Raji (cell line): ENCODE results near the gene NIPAL3.
A peak's percentile ranks its signal among the peaks of the same experiment; 100 is the strongest.

ENCODE experiments used
- POLR2A ChIP-seq: IDR thresholded peaks from 2 replicates; pipeline ENCODE4 v1.6.1; 2011; ENCODE audit warnings: low read depth, low read length, control low read depth; ENCODE audit not compliant: insufficient read depth

NIPAL3 gene

DNA sequence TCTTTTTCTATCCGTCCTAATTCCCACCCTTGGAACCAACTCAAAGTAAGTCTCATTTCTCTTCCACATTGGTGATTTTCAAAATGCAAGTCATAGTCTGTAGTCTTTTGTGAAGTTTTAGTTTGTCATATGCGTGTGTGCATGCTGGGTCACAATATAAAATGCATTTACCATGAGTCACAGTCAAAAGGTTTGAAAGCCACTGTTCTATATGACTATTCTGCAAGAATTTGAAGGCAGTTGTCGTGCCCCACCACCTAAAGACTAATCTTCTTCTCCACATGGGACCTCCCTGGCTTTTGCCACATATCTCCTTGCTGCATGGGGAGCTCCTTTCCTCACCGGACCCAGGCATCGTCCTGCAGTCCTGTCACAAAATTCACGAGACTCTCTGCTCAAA is 3.6 kb upstream of the NIPAL3 start:
- no peak for TF ChIP-seq POLR2A

DNA sequence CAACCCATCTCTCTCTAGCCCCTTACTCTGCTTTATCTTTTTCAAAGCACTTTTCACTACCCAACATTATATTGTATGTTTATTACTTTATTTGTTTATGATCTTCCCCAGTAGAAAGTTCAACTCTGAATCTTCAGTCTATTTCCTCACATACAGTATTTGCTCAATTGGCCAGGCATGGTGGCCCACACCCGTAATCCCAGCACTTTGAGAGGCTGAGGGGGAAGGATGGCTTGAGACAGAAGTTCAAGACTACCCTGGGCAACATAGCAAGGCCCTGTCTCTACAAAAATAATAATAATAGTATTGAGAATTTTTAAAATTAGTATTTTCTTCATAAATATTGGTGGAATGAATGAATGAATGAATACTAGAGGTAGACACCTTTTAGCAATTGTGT is 3.2 kb upstream of the NIPAL3 start:
- no peak for TF ChIP-seq POLR2A

DNA sequence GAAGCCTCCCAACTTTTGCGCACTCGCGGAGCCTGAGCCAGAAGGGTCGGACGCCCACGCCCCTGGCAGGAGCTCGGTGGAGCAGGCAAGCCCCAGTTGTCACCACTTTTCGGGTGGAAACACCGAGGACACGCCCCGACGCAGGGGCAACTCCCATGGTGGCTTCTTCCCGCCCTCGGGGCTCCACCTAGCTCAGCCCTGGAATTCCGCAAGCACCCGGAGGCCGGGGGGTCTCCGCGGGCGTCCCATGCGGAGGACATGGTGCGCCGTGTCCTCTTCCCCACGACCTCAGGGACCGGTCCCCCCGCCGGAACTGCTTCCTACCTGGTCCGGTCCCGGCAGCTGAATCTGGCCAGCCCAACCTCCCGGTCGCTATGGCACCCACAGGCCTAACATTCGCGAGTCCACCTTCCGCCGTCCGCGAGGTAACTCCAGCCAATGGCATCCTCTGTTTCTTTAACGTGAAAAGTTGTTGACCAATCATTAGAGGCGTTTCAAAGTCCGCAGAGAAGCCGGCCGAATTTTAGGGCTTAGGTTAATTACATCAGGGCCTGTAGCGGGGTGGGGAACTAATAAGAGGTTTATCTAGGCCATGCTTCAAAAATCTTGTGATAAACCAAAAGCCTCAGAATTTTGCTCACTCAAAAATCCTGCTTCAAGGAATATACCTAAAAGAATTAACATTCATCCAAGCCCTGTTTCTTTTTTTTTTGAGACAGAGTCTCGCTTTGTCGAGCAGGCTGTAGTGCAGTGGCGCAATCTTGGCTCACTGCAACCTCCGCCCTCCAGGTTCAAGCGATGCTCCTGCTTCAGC is 2.0 kb upstream of the NIPAL3 start, which contains the start of gene STPG1:
Gene STPG1 (minus strand): TSS at position 433 of the 814 bp plus-strand sequence. CDS start 12,394 bp downstream, outside the sequence.
- peak; percentile 70 for TF ChIP-seq POLR2A

DNA sequence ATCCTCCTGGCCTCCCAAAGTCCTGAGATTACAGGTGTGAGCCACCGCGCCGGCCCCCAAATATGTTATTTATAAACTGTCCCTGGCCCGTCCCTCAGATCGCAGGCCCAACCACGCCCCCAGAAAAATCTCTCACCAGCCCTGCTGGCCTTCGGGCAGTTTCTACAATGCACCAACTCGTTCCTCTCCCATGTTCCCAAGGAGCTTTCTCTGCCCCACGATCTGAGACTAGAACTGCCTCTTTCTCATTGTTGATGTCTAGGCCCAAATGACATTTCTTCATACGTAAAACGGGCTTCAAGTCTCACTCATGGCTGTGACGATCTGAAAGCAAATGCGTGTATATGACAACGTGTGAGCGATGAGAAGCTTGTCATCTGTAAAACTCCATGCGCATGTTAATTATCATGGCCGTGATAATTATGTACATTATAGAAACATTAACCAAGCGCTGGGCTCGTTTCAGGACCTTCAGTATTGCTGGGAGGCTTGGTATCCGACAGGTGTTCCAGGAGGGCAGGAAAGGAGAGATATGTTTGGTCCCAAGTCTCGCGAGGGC is 748 bp upstream of the NIPAL3 start:
- no peak for TF ChIP-seq POLR2A

DNA sequence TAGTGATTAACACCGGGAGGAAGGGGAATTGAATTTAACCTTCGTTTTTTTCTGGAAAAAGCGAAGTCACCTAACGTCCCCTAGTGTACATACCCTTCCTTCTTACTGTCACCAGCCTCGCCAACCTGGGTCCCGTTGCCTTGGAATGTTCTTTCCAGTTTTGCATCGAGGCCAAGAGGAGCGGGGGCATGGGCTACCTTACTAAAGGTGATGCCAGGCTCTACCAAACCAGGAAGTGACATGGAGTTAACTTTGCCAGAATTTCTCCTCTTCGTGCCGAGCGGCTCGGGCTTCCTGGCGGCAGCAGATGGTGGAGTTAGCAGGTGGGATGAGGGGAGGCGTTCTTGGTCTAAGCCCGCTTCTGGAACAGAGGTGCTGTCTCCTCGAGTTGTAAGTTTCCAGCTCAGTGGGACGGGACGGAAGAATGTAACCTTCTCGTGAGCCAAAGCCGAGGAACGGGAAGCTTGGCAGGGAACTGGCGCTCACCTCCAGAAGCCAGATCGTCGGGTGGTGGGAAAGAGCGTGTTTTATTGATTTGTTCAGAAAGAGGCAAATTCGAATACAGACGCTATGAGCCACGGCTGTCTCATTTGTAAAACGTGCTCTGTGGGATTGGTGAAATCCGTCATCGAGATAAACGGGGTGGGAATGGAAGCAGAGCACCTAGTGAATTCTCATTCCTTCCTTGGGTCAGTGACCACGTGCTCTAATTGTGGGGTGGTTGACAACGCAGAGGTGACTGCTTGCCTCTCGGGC is 486 bp downstream of the NIPAL3 start:
- TF ChIP-seq POLR2A: no peak

DNA sequence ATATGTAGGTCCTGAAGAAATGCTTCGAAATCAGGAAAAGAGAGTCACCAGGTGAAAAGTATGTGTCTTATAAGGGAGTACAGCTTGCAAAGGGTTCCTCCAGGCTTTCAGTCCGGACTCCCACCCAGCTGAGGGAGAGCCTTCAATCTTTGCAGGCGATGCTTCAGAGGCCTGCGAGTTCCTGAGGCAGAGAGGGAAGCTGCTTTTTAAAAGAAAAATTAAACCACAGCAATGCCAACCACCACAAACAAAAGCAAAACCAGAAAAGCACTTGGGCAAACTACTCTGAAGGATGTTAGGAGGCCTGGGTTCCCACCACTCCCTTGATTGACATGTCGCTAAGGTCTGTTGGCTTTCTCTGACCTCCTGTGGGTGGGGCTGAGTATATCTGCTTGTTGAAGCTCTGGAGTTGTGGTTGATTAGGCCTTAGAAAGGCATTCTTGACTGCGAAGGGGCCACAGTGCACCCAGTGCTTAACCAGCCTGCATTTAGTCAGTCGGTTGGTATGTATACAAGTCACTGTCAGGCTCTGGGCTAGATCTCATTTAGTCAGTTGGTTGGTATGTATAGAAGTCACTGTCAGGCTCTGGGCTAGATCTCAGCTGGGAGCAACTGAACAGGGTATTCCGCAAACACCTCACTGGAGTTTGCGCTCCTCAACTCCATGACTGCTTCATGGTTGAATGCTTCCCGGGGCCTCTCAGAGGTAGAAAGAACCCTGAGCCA is 1.2 kb downstream of the NIPAL3 start:
- no peak for TF ChIP-seq POLR2A

DNA sequence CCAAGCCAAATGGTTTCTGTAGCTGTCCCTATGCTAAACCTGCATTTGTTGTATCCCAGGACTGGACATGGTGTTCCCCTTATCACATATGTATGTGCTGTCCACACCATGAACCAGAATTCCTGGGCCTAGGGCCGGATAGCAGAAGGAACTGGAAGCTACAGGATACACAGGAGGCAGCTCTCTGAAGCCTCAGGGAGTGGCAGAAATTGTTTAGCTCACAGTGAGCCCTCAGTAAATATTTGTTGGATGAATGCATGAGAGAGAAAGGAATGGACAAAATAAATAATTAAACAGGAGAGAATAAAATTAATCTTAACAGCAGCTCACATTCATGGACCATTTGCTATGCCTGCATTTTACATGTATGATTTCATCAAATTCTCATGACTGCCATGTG is 2.1 kb downstream of the NIPAL3 start:
- no peak for TF ChIP-seq POLR2A

DNA sequence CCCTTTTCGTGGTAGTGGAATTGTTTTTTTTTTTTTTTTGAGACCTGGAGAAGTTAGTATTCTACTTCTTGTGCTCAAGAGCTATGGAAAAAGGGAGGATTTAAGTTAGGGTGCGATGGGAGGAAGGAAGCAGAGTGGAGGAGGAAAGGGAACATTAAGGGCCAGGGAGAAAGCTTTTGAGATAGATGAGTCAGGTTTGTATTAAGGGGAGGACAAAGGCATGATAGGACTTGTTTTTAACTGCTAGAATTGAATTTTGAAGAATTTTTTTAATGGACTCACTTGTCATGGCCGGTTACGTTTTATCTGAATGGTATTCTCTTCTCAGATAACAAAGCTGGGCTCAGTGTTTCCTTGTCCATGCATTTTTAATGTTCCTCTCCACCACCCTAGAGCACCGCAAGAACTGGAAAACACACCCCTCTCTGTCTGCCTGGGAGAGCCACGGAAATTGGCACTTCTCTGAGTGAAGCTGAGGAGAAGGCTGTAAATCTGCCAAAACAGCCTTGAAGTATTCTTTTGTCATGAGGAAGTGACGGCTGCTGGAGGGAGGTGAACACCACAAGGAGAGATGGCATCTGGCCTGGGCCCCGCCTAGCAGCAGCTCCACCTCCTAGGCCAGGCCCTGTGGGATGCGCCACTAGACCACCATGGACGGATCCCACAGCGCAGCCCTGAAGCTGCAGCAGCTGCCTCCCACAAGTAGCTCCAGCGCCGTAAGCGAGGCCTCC is 3.5 kb downstream of the NIPAL3 start:
- TF ChIP-seq POLR2A: no peak

DNA sequence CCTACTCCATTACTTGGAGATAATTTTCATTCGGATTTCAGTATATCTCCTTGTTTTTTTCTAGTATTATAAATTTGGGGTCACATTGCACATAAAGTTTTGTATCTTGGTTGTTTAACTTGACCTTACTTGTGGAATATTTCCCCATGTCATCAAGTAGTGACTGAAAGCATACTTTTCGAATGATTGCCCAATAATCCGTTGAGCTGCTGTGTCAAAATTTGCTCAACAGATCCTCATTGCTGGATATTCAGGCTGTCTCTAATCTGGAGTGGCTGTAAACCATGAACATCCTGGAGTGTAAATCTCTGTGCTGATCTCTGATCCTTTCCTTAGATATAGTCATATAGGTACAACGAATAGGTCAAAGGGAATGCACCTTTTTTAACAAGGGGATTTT is 4.9 kb downstream of the NIPAL3 start:
- no peak for TF ChIP-seq POLR2A

DNA sequence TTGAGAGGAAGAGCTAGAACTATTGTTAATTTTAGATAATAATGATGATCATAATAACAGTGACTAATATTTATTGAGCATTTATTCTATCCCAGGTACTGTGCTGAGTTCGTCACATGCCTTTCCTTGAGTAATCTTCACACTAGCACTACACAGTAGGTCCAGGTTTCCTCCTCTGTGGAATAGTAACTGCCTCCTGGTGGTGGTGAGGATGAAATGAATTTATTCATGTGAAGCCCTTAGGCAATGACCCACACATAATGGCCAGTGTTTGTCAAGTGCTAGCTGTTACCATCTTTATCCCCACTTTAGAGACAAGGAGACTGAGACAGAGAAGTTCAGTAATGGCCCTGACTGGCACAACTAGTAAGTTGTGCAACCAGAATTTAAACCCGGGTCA is 5.9 kb downstream of the NIPAL3 start:
- no peak for TF ChIP-seq POLR2A

DNA sequence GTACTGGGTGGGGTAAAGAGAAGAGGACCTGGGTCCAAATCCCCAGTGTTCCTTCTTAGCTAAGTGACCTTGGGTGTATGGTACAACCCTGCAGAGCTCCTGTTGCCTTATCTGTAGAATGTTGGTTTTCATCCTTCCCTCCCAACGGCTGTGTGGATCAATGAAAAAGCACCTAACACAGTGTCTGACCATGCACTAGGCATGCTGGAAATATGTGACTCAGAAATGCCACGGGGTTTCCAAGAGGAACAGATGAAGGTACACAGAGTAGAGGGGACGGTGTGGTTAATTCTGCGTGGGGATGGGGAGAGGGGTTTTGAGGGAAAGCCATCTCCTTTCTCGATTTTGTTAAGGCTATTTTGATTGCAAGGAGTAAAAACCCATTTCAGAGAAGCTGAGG is 8.6 kb downstream of the NIPAL3 start:
- TF ChIP-seq POLR2A: no peak

DNA sequence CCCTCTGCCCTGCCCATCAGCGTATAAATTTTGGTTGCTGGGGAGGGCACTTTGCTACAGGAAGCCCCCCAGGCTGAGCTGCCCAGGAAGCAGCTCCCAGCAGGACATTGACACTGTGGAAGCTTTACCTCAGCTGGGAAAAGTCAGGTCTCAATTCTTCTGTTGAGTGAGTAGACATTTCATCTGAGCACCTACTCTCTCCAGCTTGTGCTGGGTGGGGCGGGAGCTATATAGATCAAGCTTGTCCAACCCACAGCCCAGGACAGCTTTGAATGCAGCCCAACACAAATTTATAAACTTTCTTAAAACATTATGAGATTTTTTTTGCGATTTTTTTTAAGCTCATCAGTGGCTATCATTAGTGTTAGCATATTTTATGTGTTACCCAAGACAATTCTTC is 9.4 kb downstream of the NIPAL3 start:
- no peak for TF ChIP-seq POLR2A

DNA sequence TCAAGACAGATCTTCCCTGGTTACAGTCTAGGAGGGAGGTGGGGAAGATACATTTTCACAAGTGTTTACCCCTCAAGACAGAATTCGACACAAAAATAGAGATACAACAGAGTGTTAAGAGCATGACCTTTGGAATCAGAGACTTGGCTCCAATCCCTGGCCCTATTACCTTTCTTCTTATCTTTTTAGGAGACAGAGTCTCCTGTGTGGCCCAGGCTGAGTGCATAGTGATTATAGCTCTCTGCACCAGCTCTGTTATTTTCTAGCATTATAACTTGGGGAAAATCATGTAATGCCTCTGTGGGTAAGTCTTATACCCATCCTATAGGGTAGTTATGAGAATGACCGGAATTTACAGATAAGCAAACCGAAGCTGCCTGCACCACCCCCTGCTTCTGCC is 9.8 kb downstream of the NIPAL3 start:
- TF ChIP-seq POLR2A: no peak

DNA sequence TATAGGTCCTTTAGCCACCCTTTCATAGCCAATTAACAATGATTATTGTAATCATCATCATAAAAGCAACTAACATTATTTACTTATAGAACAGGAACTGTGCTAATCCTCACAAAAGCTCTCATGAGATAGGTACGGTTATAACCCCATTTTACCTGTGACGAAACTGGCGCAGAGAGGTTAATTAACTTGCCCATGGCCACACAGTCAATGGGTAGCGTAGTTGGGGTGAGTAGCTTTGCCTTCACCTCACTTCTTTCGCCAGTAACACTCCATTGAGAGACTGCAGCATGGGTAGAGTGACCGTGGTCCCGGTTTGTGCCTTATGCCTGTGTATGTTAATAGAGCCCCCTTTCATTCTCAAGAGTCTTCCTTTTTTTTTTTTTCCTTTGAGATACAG is 10.3 kb downstream of the NIPAL3 start:
- no peak for TF ChIP-seq POLR2A

DNA sequence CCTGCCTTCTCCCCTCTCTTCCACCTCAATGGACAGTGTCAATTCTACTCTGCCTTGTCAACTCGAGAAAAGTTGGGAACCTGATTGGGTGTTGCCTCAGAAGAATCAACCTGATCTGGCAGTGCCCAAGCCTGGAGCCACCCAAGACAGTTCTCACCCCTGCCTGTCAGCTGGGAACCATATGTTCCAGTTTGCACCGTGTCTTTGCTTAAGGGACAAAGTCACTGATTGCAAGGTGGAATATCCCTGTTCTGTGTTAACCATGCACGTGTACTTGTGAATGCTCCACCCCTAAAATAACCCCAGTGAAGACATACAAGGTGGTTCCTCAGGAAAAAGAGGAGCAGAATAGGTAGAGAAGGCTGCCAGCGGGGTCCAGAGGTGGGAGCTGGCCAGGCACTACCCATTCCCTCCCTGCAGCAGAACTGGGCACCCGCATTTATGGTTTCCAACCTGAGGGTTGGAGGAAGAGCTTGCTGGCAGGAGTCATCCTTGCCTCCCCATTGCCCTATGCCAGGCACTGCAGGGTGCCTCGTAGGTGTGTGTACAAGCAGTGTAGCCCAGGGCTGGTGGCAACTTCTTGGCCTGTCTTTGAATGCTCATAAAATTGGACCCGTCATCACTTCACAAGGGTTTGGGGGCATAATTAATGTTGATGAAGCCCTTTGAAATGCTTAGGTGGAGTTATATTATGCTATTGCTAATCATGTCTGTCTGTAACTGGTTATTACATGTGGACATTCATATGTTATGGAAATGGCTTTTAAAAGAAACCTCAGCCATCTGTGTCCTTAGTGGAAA is 11.3 kb downstream of the NIPAL3 start:
- no peak for TF ChIP-seq POLR2A

DNA sequence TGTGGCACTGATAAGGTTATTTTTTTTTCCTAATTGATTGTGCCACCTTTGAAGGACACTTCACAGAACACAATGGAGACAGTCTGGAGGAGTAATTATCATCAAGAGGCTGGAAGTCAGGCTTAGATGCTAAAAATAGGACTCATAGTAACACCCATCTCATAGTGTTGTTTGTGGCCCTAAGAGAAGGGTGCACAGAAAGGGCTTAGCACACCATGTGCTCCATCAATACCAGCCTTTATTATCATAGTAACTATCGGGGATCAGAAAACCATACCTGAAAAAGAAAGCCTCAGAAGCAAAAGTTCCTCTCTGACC is 11.9 kb downstream of the NIPAL3 start:
- no peak for TF ChIP-seq POLR2A
